CD14-positive monocyte (primary cell): ENCODE measurements around the gene XRCC4. TPM values are rescaled to one million over a fixed set of nuclear protein-coding genes. Genes with fewer than 3 reads are reported as not detected.

Experiments used
- DNase-seq, 3 donors: peaks; one replicate each; pipeline ENCODE4 v3.0.0-alpha.2; 2011 to 2022
- H2AFZ ChIP-seq: 2 replicates; pipeline ENCODE4 v1.6.0; 2012; ENCODE audit warnings: mild to moderate bottlenecking, low read depth, low read length, inconsistent platforms; ENCODE audit not compliant: insufficient read depth, poor library complexity, severe bottlenecking
- H3K27ac ChIP-seq, 2 donors: 1 replicate in 1 of 2; 2 replicates in 1 of 2; pipeline ENCODE4 v1.5.1; 2012 to 2013; ENCODE audit warnings: low read length in 2 of 2, control low read depth in 1 of 2, inconsistent platforms in 1 of 2, low read depth in 1 of 2, mild to moderate bottlenecking in 1 of 2
- H3K27me3 ChIP-seq, 2 donors: one replicate each; pipeline versions ENCODE4 v1.6.0 to v1.6.1; 2011 to 2013; ENCODE audit warnings: low read length in 2 of 2; ENCODE audit not compliant: control insufficient read depth in 2 of 2, insufficient read depth in 2 of 2
- H3K36me3 ChIP-seq, 2 donors: replicated peaks in 1 of 2; 1 replicate in 1 of 2; 2 replicates in 1 of 2; pipeline versions ENCODE4 v1.5.1 to v1.6.1; 2012 to 2013; ENCODE audit warnings: low read length in 2 of 2, control low read depth in 1 of 2, inconsistent platforms in 1 of 2, mild to moderate bottlenecking in 1 of 2; ENCODE audit not compliant: insufficient read depth in 2 of 2, control insufficient read depth in 1 of 2
- H3K4me1 ChIP-seq, 2 donors: 1 replicate in 1 of 2; 2 replicates in 1 of 2; pipeline versions ENCODE4 v1.5.1 to v1.6.1; 2012 to 2013; ENCODE audit warnings: low read length in 2 of 2, control low read depth in 1 of 2, inconsistent platforms in 1 of 2, mild to moderate bottlenecking in 1 of 2, moderate library complexity in 1 of 2; ENCODE audit not compliant: insufficient read depth in 2 of 2, control insufficient read depth in 1 of 2
- H3K4me2 ChIP-seq: replicated peaks from 2 replicates; pipeline ENCODE3; 2012; ENCODE audit warnings: low read length, moderate library complexity, mild to moderate bottlenecking; ENCODE audit not compliant: poor library complexity, severe bottlenecking; ENCODE audit errors: extremely low read depth
- H3K4me3 ChIP-seq, 3 experiments: fragments of 200-600 bp in 1 of 3; sonication (generic) in 1 of 3; replicated peaks in 1 of 3; 1 replicate in 2 of 3; 2 replicates in 1 of 3; pipeline ENCODE4 v1.5.1; 2011 to 2013; ENCODE audit warnings: low read length in 3 of 3, mild to moderate bottlenecking in 3 of 3, control low read depth in 2 of 3, low read depth in 2 of 3, inconsistent platforms in 1 of 3, moderate library complexity in 1 of 3
- H3K79me2 ChIP-seq: 2 replicates; pipeline ENCODE4 v1.6.0; 2012; ENCODE audit warnings: mild to moderate bottlenecking, control low read depth, inconsistent platforms, low read length, moderate library complexity; ENCODE audit not compliant: insufficient read depth
- H3K9ac ChIP-seq: 2 replicates; pipeline ENCODE4 v1.6.0; 2017; ENCODE audit warnings: low read length, mild to moderate bottlenecking; ENCODE audit not compliant: insufficient read depth, poor library complexity, severe bottlenecking
- H3K9me3 ChIP-seq, 2 donors: replicated peaks in 1 of 2; 1 replicate in 1 of 2; 2 replicates in 1 of 2; pipeline versions ENCODE4 v1.5.1 to v1.6.1; 2012 to 2013; ENCODE audit warnings: low read length in 2 of 2, control low read depth in 1 of 2; ENCODE audit not compliant: control insufficient read depth in 1 of 2, insufficient read depth in 1 of 2
- H4K20me1 ChIP-seq: 2 replicates; pipeline ENCODE4 v1.6.0; 2012; ENCODE audit warnings: mild to moderate bottlenecking, low read length, control low read depth, moderate library complexity; ENCODE audit not compliant: insufficient read depth
- H3K27ac Mint-ChIP-seq, 7 donors: one replicate each; pipeline ENCODE4 v1.8.0; 2020; ENCODE audit warnings: mild to moderate bottlenecking in 7 of 7, mixed read lengths in 7 of 7, moderate library complexity in 6 of 7, inconsistent platforms in 2 of 7
- H3K27me3 Mint-ChIP-seq, 3 donors: one replicate each; pipeline ENCODE4 v1.8.0; 2021 to 2022; ENCODE audit warnings: low read depth in 3 of 3, mild to moderate bottlenecking in 3 of 3, mixed read lengths in 3 of 3, moderate library complexity in 3 of 3, inconsistent platforms in 1 of 3
- H3K36me3 Mint-ChIP-seq, 2 donors: one replicate each; pipeline ENCODE4 v1.8.0; 2020; ENCODE audit warnings: mixed read lengths in 2 of 2, inconsistent platforms in 1 of 2, mild to moderate bottlenecking in 1 of 2
- H3K4me1 Mint-ChIP-seq: one replicate; pipeline ENCODE4 v1.8.0; 2020; ENCODE audit warnings: mild to moderate bottlenecking, mixed read lengths
- H3K4me3 Mint-ChIP-seq, 2 donors: one replicate each; pipeline ENCODE4 v1.8.0; 2020; ENCODE audit warnings: mild to moderate bottlenecking in 2 of 2, mixed read lengths in 2 of 2, moderate library complexity in 1 of 2
- H3K9me3 Mint-ChIP-seq, 7 donors: one replicate each; pipeline ENCODE4 v1.8.0; 2020 to 2022; ENCODE audit warnings: mixed read lengths in 7 of 7, mild to moderate bottlenecking in 6 of 7, moderate library complexity in 6 of 7, inconsistent platforms in 2 of 7
- CTCF ChIP-seq: fragments of 200-600 bp; IDR thresholded peaks from one replicate; pipeline ENCODE4 v1.8.0; 2022; ENCODE audit warnings: antibody characterized with exemption, mild to moderate bottlenecking
- WGBS: methylation state at CpG from one replicate; pipeline ENCODE4 v1.1.5; 2013; ENCODE audit warnings: missing lambda C conversion rate; ENCODE audit not compliant: insufficient coverage; 5-methylcytosine and 5-hydroxymethylcytosine counted together
- intact Hi-C, 2 donors: fragments of 100-400 bp; cut with micrococcal nuclease; formaldehyde crosslinking; loops; one replicate each; pipeline versions ENCODE4 v1.15.0 to v1.15.1; 2023
- polyA plus RNA-seq, 3 donors: library from polyadenylated mRNA; depleted of rRNA in 1 of 3; unstranded in 2 of 3; stranded (reverse) in 1 of 3; fragments of 300-500 nt in 2 of 3; fragments of >200 nt in 1 of 3; fragmentation: Illumina TruSeq in 2 of 3; gene quantifications; 1 replicate in 2 of 3; 2 replicates in 1 of 3; pipeline ENCODE4 v1.2.3, GENCODE V29; 2012 to 2021

XRCC4 gene
- polyA plus RNA-seq, 3 donors, result 4.0 to 21.8 (median 16.3) TPM

GRCh38 chr5:83156001-83156400 is 78.7 kb downstream of the XRCC4 start:
- intact Hi-C loops, result no loop called here
- DNase-seq, result peak in 1 of 3 donors; percentile 9

GRCh38 chr5:83157163-83157562 is 79.8 kb downstream of the XRCC4 start:
- Histone ChIP-seq H3K4me3 (peak overlapping the region in 2 of 3 experiments; percentile 19 to 65), H4K20me1 (no peaks in the 10 kb centered on the region), H3K9me3 (no peaks in the 10 kb centered on the region), H2AFZ (peak overlapping the region; percentile 48), H3K27ac (peak overlapping the region in 1 of 2 donors; percentile 76), H3K27me3 (no peaks in the 10 kb centered on the region), H3K9ac (peak overlapping the region; percentile 15), H3K79me2 (no peaks in the 10 kb centered on the region), H3K4me1 (peaks cover 18 to 34% of the 10 kb centered on the region in 2 donors), H3K4me2 (peak overlapping the region; percentile 67), H3K36me3 (no peaks in the 10 kb centered on the region)
- intact Hi-C loops, result no loop called here
- H3K27ac Mint-ChIP-seq, result peak overlapping the region; percentile 62 to 94 (median 77)
- H3K27me3 Mint-ChIP-seq, result no peaks in the 10 kb centered on the region
- H3K4me3 Mint-ChIP-seq, result peak overlapping the region in 1 of 2 donors; percentile 67
- peaks cover 2 to 4% of the 10 kb centered on the region in 2 donors for H3K36me3 Mint-ChIP-seq
- TF ChIP-seq CTCF, result no peak
- peaks cover 32% of the 10 kb centered on the region for H3K4me1 Mint-ChIP-seq
- H3K9me3 Mint-ChIP-seq, result peaks cover 0 to 3% (median 0%) of the 10 kb centered on the region in 7 donors
- DNase-seq, result peak in 1 of 3 donors; percentile 10
- WGBS, result no CpG with 5 or more reads among the region's 2 CpGs

More at GRCh38 chr5:83156001-83156400, 78.7 kb downstream of the XRCC4 start:
- peak overlapping the region in 1 of 2 donors; percentile 65 for H3K4me3 Mint-ChIP-seq
- Histone ChIP-seq H2AFZ (no peak overlapping the region), H3K36me3 (no peaks in the 10 kb centered on the region), H3K9ac (no peak overlapping the region), H3K4me2 (peak overlapping the region; percentile 67), H3K9me3 (no peaks in the 10 kb centered on the region), H4K20me1 (no peaks in the 10 kb centered on the region), H3K4me3 (peak overlapping the region in 1 of 3 experiments; percentile 2), H3K79me2 (no peaks in the 10 kb centered on the region), H3K27ac (peak overlapping the region in 1 of 2 donors; percentile 33), H3K4me1 (peaks cover 18 to 34% of the 10 kb centered on the region in 2 donors), H3K27me3 (no peaks in the 10 kb centered on the region)
- TF ChIP-seq CTCF, result no peak
- H3K9me3 Mint-ChIP-seq, result peaks cover 0 to 3% (median 0%) of the 10 kb centered on the region in 7 donors
- no peaks in the 10 kb centered on the region for H3K27me3 Mint-ChIP-seq
- H3K36me3 Mint-ChIP-seq, result peaks cover 2 to 4% of the 10 kb centered on the region in 2 donors
- 0% methylated on average over 1 of the region's 2 CpGs for WGBS
- H3K27ac Mint-ChIP-seq, result peak overlapping the region; percentile 71 to 94 (median 86)
- peaks cover 32% of the 10 kb centered on the region for H3K4me1 Mint-ChIP-seq
